Measurements from ENCODE around the gene NR2C2.
A peak's percentile ranks its signal among the peaks of the same experiment; 100 is the strongest.
"Not testable (repeated sequence)": the region's sequence is repeated elsewhere in the genome, so short reads cannot be mapped to it uniquely, and the experiment has no call there.

NR2C2 gene

GRCh38 chr3:14991818-14992612, 44.6 kb downstream of the NR2C2 start:
- Mint-ChIP-seq H3K9me3 (no peaks in the 10 kb centered on the region), H3K36me3 (ENCODE audit: insufficient read depth) (peaks cover 3% of the 10 kb centered on the region), H3K27ac (peak overlapping the region; percentile 54 to 59), H3K4me1 (ENCODE audit: low read depth in 2 of 2) (peaks cover 34 to 50% of the 10 kb centered on the region in 2 donors), H3K27me3 (no peaks in the 10 kb centered on the region), H3K4me3 (no peak overlapping the region)
- DNase-seq (no peak), ATAC-seq (replicated peaks) (no peak)

- no peak overlapping the region for H3K4me3 Mint-ChIP-seq
- no peak for ATAC-seq (replicated peaks)
- H3K27ac Mint-ChIP-seq: peak overlapping the region in 1 of 2 donors; percentile 13
- DNase-seq: no peak
- H3K9me3 Mint-ChIP-seq: peaks cover 0 to 4% of the 10 kb centered on the region in 2 donors
- H3K27me3 Mint-ChIP-seq: no peaks in the 10 kb centered on the region
- H3K4me1 Mint-ChIP-seq (ENCODE audit: low read depth in 2 of 2): peaks cover 3 to 17% of the 10 kb centered on the region in 2 donors
- H3K36me3 Mint-ChIP-seq (ENCODE audit: insufficient read depth): peaks cover 7% of the 10 kb centered on the region
Measured at GRCh38 chr3:14997941-14998340, 50.6 kb downstream of the NR2C2 start.

GRCh38 chr3:14999182-14999581, 51.8 kb downstream of the NR2C2 start:
- ATAC-seq (replicated peaks); H3K4me3 Mint-ChIP-seq; DNase-seq; H3K27me3 Mint-ChIP-seq; H3K9me3 Mint-ChIP-seq; H3K27ac Mint-ChIP-seq: not testable (repeated sequence)
- Mint-ChIP-seq H3K36me3 (ENCODE audit: insufficient read depth) (peaks cover 10% of the 10 kb centered on the region), H3K4me1 (ENCODE audit: low read depth in 2 of 2) (peaks cover 6 to 18% of the 10 kb centered on the region in 2 donors)

- Mint-ChIP-seq H3K36me3 (ENCODE audit: insufficient read depth) (peaks cover 73% of the 10 kb centered on the region), H3K27ac (peak overlapping the region; percentile 38 to 44)
- no peak for DNase-seq
Measured at GRCh38 chr3:15007681-15008141, 60.3 kb downstream of the NR2C2 start.

GRCh38 chr3:15009167-15009566, 61.8 kb downstream of the NR2C2 start:
- ATAC-seq (replicated peaks) (no peak), DNase-seq (no peak)
- no peak overlapping the region for H3K4me3 Mint-ChIP-seq
- H3K4me1 Mint-ChIP-seq (ENCODE audit: low read depth in 2 of 2): peaks cover 3 to 5% of the 10 kb centered on the region in 2 donors
- H3K27ac Mint-ChIP-seq: no peak overlapping the region
- H3K36me3 Mint-ChIP-seq (ENCODE audit: insufficient read depth): peaks cover 77% of the 10 kb centered on the region
- no peaks in the 10 kb centered on the region for H3K27me3 Mint-ChIP-seq
- no peaks in the 10 kb centered on the region for H3K9me3 Mint-ChIP-seq

More at GRCh38 chr3:15007681-15008141, 60.3 kb downstream of the NR2C2 start:
- H3K9me3 Mint-ChIP-seq: no peaks in the 10 kb centered on the region
- H3K4me3 Mint-ChIP-seq: no peak overlapping the region
- no peaks in the 10 kb centered on the region for H3K27me3 Mint-ChIP-seq
- peaks cover 6 to 10% of the 10 kb centered on the region in 2 donors for H3K4me1 Mint-ChIP-seq (ENCODE audit: low read depth in 2 of 2)
- ATAC-seq (replicated peaks): no peak

GRCh38 chr3:15010664-15011063, 63.3 kb downstream of the NR2C2 start:
- Mint-ChIP-seq H3K4me1 (ENCODE audit: low read depth in 2 of 2) (peaks cover 3 to 5% of the 10 kb centered on the region in 2 donors), H3K4me3 (no peak overlapping the region), H3K36me3 (ENCODE audit: insufficient read depth) (peaks cover 79% of the 10 kb centered on the region), H3K27me3 (no peaks in the 10 kb centered on the region), H3K9me3 (no peaks in the 10 kb centered on the region), H3K27ac (peak overlapping the region in 1 of 2 donors; percentile 49)
- no peak for ATAC-seq (replicated peaks)
- DNase-seq: no peak

- Mint-ChIP-seq H3K36me3 (ENCODE audit: insufficient read depth) (peaks cover 84% of the 10 kb centered on the region), H3K4me3 (no peak overlapping the region), H3K9me3 (no peaks in the 10 kb centered on the region), H3K4me1 (ENCODE audit: low read depth in 2 of 2) (peaks cover 3 to 5% of the 10 kb centered on the region in 2 donors), H3K27me3 (no peaks in the 10 kb centered on the region), H3K27ac (peak overlapping the region in 1 of 2 donors; percentile 49)
- ATAC-seq (replicated peaks): no peak
- DNase-seq: no peak
Measured at GRCh38 chr3:15011174-15011573, 63.8 kb downstream of the NR2C2 start.

- ATAC-seq (replicated peaks): no peak
- Mint-ChIP-seq H3K9me3 (no peaks in the 10 kb centered on the region), H3K4me1 (ENCODE audit: low read depth in 2 of 2) (peaks cover 3 to 5% of the 10 kb centered on the region in 2 donors), H3K27me3 (no peaks in the 10 kb centered on the region), H3K27ac (peak overlapping the region in 1 of 2 donors; percentile 61), H3K4me3 (no peak overlapping the region), H3K36me3 (ENCODE audit: insufficient read depth) (peaks cover 83% of the 10 kb centered on the region)
- DNase-seq: no peak
Measured at GRCh38 chr3:15014606-15015328, 67.4 kb downstream of the NR2C2 start.

- ATAC-seq (replicated peaks) (no peak), DNase-seq (no peak)
- H3K9me3 Mint-ChIP-seq: no peaks in the 10 kb centered on the region
- H3K27ac Mint-ChIP-seq: peak overlapping the region in 1 of 2 donors; percentile 61
- H3K27me3 Mint-ChIP-seq: no peaks in the 10 kb centered on the region
- H3K36me3 Mint-ChIP-seq (ENCODE audit: insufficient read depth): peaks cover 78% of the 10 kb centered on the region
- H3K4me3 Mint-ChIP-seq: no peak overlapping the region
- H3K4me1 Mint-ChIP-seq (ENCODE audit: low read depth in 2 of 2): peaks cover 0 to 3% of the 10 kb centered on the region in 2 donors
Measured at GRCh38 chr3:15015456-15015855, 68.1 kb downstream of the NR2C2 start.

GRCh38 chr3:15017191-15017590, 69.8 kb downstream of the NR2C2 start:
- Mint-ChIP-seq H3K4me1 (ENCODE audit: low read depth in 2 of 2) (peaks cover 0 to 3% of the 10 kb centered on the region in 2 donors), H3K9me3 (no peaks in the 10 kb centered on the region), H3K27ac (no peak overlapping the region), H3K4me3 (no peak overlapping the region), H3K27me3 (no peaks in the 10 kb centered on the region), H3K36me3 (ENCODE audit: insufficient read depth) (peaks cover 78% of the 10 kb centered on the region)
- ATAC-seq (replicated peaks) (no peak), DNase-seq (no peak)

- no peak overlapping the region for H3K27ac Mint-ChIP-seq
- H3K36me3 Mint-ChIP-seq (ENCODE audit: insufficient read depth): peaks cover 58% of the 10 kb centered on the region
- no peak for DNase-seq
- H3K27me3 Mint-ChIP-seq: no peaks in the 10 kb centered on the region
- H3K4me1 Mint-ChIP-seq (ENCODE audit: low read depth in 2 of 2): no peaks in the 10 kb centered on the region
- no peak for ATAC-seq (replicated peaks)
- no peak overlapping the region for H3K4me3 Mint-ChIP-seq
- no peaks in the 10 kb centered on the region for H3K9me3 Mint-ChIP-seq
Measured at GRCh38 chr3:15023249-15023648, 75.9 kb downstream of the NR2C2 start.

- Mint-ChIP-seq H3K27me3 (no peaks in the 10 kb centered on the region), H3K27ac (no peak overlapping the region), H3K36me3 (ENCODE audit: insufficient read depth) (peaks cover 58% of the 10 kb centered on the region), H3K4me1 (ENCODE audit: low read depth in 2 of 2) (no peaks in the 10 kb centered on the region), H3K4me3 (no peak overlapping the region), H3K9me3 (no peaks in the 10 kb centered on the region)
- ATAC-seq (replicated peaks) (no peak), DNase-seq (no peak)
Measured at GRCh38 chr3:15023719-15024118, 76.3 kb downstream of the NR2C2 start.

- DNase-seq: no peak
- Mint-ChIP-seq H3K27me3 (no peaks in the 10 kb centered on the region), H3K9me3 (no peaks in the 10 kb centered on the region), H3K27ac (peak overlapping the region in 1 of 2 donors; percentile 57), H3K4me1 (ENCODE audit: low read depth in 2 of 2) (no peaks in the 10 kb centered on the region), H3K36me3 (ENCODE audit: insufficient read depth) (peaks cover 51% of the 10 kb centered on the region), H3K4me3 (no peak overlapping the region)
- no peak for ATAC-seq (replicated peaks)
Measured at GRCh38 chr3:15029625-15030024, 82.2 kb downstream of the NR2C2 start.

- H3K36me3 Mint-ChIP-seq (ENCODE audit: insufficient read depth): peaks cover 64% of the 10 kb centered on the region
- no peaks in the 10 kb centered on the region for H3K27me3 Mint-ChIP-seq
- no peaks in the 10 kb centered on the region for H3K9me3 Mint-ChIP-seq
- no peaks in the 10 kb centered on the region for H3K4me1 Mint-ChIP-seq (ENCODE audit: low read depth in 2 of 2)
- H3K27ac Mint-ChIP-seq: no peak overlapping the region
- no peak for ATAC-seq (replicated peaks)
- no peak for DNase-seq
- no peak overlapping the region for H3K4me3 Mint-ChIP-seq
Measured at GRCh38 chr3:15032650-15033049, 85.3 kb downstream of the NR2C2 start.
